ENCODE measurements around the gene TPSAB1.

The TPSAB1 gene

DNA sequence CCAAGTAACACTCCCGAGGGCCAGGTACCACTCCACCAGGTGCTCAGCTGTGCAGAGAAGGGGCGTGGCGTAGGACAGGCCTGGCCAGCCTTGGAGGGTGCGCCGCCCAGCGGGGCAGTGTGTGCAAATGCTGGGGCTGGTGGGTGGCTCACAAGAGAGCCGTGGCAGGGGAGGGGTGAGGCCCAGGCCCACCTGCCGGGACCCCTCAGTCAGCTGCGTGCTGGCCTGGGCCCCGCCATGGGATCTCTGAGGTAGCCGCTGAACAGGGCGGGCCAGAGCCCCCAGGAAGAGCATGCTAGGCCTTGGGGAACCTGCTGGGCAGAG, 24.2 kb upstream of the TPSAB1 start:
- TF ChIP-seq, protein P1, sequence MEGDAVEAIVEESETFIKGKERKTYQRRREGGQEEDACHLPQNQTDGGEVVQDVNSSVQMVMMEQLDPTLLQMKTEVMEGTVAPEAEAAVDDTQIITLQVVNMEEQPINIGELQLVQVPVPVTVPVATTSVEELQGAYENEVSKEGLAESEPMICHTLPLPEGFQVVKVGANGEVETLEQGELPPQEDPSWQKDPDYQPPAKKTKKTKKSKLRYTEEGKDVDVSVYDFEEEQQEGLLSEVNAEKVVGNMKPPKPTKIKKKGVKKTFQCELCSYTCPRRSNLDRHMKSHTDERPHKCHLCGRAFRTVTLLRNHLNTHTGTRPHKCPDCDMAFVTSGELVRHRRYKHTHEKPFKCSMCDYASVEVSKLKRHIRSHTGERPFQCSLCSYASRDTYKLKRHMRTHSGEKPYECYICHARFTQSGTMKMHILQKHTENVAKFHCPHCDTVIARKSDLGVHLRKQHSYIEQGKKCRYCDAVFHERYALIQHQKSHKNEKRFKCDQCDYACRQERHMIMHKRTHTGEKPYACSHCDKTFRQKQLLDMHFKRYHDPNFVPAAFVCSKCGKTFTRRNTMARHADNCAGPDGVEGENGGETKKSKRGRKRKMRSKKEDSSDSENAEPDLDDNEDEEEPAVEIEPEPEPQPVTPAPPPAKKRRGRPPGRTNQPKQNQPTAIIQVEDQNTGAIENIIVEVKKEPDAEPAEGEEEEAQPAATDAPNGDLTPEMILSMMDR (IDR thresholded peaks at IDR 0.05; ENCODE audit: low read depth, low read length, missing control alignments): no peak
- no peak overlapping the region for H3K4me3 ChIP-seq (replicated peaks; ENCODE audit: low read depth, low read length)
- DNase-seq (ENCODE audit: extremely low read depth, low read depth): no peak

DNA sequence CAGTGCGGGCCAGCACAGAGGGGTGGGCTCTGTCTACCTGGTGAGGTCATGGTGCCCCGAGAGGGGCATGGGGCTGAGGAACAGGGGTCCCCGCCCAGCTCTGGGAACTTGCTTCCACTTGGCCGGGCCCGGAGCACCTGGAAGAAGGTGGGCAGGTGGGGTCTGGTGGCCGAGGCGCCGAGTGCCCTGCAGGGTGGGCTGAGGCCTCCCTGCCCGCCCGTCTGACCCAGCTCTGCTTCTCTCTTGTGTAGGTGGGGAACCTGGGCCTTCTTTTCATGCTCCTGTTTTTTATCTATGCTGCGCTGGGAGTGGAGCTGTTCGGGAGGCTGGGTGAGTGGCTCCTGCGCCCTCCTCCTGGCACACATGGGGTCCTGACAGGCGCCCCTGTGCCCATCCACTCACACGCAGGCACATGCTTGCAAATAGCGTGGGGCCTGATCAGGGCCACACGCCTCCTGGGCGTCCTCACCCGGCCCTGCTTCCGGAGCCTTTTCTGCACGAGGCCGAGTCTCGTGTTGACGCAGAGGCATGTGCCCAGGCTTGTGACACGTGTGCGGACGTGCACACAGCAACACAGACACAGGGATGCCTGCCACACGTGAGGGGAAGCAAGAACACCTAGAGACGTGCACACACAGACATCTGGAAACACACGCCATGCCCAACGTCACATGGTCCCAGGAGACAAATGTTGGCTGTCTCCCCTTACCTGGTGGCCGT, 23.7 kb upstream of the TPSAB1 start:
- TF ChIP-seq, protein P1 (IDR thresholded peaks at IDR 0.05; ENCODE audit: low read depth, low read length, missing control alignments): no peak
- DNase-seq (ENCODE audit: extremely low read depth, low read depth): no peak
- no peak overlapping the region for H3K4me3 ChIP-seq (replicated peaks; ENCODE audit: low read depth, low read length)

DNA sequence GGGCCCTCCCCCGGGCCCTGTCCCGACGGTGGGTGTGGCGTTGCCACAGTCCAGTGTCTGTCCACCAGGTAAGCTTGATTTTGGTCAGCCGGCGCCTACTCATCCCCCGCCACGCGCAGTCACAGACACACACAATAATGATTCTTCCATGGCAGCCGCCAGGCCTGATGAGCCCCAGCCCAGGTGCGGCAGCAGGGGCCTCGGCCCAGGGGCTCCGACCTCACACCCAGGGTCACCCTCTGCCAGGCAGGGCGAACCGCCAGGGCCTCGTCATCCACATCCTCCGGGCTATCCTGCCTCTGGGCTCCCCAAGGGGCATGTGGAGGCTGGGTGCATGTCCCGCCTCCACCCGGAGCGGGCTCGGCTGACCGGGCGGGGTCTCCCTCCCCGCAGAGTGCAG, 23.0 kb upstream of the TPSAB1 start:
- H3K4me3 ChIP-seq (replicated peaks; ENCODE audit: low read depth, low read length): no peak overlapping the region
- DNase-seq (ENCODE audit: extremely low read depth, low read depth): no peak
- TF ChIP-seq, protein P1 (IDR thresholded peaks at IDR 0.05; ENCODE audit: low read depth, low read length, missing control alignments): no peak

DNA sequence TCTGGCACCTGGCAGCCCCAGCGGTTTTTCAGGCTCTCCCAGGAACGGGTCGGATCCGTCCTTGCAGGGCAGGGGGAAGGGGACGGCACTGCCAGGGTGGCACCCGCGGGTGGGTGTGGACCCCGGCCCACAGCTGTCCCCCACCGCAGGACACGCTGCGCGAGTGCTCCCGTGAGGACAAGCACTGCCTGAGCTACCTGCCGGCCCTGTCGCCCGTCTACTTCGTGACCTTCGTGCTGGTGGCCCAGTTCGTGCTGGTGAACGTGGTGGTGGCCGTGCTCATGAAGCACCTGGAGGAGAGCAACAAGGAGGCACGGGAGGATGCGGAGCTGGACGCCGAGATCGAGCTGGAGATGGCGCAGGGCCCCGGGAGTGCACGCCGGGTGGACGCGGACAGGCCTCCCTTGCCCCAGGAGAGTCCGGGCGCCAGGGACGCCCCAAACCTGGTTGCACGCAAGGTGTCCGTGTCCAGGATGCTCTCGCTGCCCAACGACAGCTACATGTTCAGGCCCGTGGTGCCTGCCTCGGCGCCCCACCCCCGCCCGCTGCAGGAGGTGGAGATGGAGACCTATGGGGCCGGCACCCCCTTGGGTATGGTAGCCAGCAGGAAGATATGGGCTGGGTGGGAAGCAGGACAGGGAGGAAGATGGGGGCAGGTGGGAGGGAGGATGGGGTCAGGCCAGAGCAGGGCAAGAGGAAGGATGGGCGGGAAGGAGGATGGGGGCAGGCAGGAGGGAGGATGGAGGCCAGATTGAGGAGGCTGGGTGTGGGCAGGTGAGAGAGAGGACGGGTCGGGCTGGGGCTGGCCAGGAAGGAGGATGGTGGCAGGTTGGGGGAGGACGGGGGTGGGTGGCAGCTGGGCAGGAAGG, 22.2 kb upstream of the TPSAB1 start:
- TF ChIP-seq, protein P1 (IDR thresholded peaks at IDR 0.05; ENCODE audit: low read depth, low read length, missing control alignments): no peak
- no peak for DNase-seq (ENCODE audit: extremely low read depth, low read depth)
- H3K4me3 ChIP-seq (replicated peaks; ENCODE audit: low read depth, low read length): no peak overlapping the region

DNA sequence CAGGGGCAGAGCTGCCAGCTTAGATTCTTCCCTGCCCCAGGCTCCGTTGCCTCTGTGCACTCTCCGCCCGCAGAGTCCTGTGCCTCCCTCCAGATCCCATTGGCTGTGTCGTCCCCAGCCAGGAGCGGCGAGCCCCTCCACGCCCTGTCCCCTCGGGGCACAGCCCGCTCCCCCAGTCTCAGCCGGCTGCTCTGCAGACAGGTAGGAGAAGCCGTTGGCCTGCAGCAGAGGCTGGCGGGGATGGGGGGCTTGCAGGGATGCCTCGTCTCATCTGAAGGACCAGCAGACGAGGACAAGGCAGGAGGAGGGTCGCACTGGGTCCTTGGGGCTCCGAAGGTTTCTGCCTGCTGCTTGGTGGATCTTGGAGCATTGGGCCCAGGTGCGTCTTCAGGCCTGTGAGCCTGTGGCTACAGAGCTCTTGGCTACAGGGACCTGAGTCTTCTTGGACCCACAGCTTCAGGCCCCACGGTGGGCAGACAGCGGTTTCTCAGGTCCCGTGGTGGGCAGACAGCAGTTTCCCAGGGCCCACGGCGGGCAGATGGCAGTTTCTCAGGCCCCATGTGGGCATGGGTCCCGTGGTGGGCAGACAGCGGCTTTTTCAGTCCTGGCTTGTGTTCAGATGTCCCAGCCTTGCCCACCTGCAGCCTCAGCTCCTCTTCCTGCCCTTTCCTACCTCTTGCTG, 21.4 kb upstream of the TPSAB1 start:
- TF ChIP-seq, protein P1 (IDR thresholded peaks at IDR 0.05; ENCODE audit: low read depth, low read length, missing control alignments): no peak
- H3K4me3 ChIP-seq (replicated peaks; ENCODE audit: low read depth, low read length): no peak overlapping the region
- no peak for DNase-seq (ENCODE audit: extremely low read depth, low read depth)

DNA sequence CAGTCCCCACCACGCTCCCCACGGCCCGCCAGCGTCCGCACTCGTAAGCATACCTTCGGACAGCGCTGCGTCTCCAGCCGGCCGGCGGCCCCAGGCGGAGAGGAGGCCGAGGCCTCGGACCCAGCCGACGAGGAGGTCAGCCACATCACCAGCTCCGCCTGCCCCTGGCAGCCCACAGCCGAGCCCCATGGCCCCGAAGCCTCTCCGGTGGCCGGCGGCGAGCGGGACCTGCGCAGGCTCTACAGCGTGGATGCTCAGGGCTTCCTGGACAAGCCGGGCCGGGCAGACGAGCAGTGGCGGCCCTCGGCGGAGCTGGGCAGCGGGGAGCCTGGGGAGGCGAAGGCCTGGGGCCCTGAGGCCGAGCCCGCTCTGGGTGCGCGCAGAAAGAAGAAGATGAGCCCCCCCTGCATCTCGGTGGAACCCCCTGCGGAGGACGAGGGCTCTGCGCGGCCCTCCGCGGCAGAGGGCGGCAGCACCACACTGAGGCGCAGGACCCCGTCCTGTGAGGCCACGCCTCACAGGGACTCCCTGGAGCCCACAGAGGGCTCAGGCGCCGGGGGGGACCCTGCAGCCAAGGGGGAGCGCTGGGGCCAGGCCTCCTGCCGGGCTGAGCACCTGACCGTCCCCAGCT, 20.3 kb upstream of the TPSAB1 start:
- H3K4me3 ChIP-seq (replicated peaks; ENCODE audit: low read depth, low read length): no peak overlapping the region
- TF ChIP-seq, protein P1 (IDR thresholded peaks at IDR 0.05; ENCODE audit: low read depth, low read length, missing control alignments): no peak
- DNase-seq (ENCODE audit: extremely low read depth, low read depth): no peak

Data from HFF-Myc (cell line).